Measurements from ENCODE around the gene SLC30A7. TPM values are rescaled to one million over a fixed set of nuclear protein-coding genes. Genes with fewer than 3 reads are reported as not detected.

SLC30A7 gene, protein sequence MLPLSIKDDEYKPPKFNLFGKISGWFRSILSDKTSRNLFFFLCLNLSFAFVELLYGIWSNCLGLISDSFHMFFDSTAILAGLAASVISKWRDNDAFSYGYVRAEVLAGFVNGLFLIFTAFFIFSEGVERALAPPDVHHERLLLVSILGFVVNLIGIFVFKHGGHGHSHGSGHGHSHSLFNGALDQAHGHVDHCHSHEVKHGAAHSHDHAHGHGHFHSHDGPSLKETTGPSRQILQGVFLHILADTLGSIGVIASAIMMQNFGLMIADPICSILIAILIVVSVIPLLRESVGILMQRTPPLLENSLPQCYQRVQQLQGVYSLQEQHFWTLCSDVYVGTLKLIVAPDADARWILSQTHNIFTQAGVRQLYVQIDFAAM
- 26.3 and 28.8 TPM in 2 replicates for total RNA-seq

DNA sequence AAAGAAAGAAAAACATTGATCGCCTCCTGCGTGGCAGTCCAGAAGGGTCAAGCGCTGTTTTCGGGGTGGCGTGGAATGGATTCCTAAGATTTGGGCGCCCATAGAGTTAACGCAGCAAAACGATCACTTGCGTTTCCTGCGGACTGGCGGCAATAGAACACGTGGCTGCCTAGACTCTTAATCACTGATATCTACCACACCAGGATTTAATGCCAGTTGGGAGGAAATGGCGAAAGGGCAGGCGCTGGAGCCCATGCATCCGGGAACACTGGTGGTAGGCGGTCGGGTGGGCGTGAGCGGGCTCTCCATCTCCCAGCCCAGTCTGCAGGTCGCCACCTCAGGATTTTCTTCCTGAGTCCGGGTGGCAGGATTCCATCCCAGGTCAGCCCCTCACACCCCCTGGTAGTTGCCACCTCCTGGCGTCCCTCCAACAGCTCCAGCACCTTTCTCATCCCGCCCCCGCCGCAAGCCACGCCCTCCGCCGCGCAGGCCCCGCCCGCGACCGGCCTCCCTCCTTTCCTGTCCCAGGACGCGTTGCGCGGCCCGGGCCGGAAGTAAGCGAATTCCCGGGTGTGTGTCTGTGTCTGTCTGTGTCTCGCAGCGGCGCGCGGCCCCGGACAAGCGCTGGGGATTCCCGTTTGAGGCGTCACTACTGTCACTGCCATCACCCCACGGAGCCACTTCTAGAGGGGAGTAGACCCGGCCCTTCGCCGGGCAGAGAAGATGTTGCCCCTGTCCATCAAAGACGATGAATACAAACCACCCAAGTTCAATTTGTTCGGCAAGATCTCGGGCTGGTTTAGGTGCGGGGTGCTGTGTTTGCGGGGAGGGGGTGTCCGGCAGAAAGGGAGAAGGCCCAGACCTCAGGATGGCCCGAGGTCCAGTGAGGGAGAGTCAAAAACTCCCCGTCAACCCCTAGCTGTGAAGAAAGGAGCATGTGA lies at the start of gene SLC30A7:
TSS of gene SLC30A7 (plus strand) at position 551 of the 941 bp plus-strand sequence. CDS start at position 724, 173 bp downstream.

DNA sequence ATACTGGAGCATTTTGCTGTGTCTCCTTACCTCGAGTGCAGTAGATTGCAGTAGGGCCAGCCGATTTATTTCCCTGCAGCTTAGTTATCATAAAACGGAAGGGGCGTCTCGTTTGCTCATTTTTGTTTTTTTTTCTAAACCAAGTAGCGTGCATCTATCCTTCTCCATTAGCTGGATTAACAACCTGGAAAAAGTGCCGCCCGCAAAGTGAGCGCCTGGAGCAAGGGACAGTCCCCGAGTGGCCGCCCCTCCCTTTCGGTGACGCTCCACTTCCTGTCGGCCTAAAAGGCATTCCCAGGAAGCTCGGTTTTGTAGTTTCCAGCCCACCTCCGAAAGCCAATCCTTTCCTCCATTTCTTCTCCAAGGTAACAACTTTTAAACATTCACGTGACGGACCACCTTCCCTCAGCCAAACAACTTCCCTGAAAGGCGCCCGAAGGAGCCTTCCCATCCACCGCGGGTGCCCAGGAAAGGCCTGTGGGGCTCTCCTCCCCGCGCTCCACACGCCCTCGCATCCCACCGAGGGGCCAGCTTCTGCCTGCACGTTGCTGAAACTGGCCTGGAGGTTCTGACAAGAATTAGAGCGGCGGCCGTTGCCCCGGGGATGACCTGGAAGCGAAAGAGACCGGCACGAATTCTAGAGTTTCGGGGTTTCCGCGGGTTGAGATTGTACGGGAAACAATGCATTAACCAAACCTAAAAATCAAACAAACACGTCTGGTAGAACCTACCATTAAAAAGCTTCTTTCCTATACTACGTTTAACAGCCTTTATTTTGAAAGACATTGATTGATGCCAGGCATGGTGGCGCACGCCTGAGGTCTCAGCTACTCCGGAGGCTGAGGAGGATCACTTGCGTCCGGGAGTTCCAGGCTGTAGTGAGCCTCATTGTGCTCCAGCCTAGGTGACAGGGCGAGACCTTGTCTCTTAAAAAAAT lies 1.0 kb upstream of the SLC30A7 start, which contains the start of gene EXTL2:
TSS of gene EXTL2 (minus strand) at position 240 of the 937 bp plus-strand sequence. CDS start 6,085 bp downstream, outside the sequence.

DNA sequence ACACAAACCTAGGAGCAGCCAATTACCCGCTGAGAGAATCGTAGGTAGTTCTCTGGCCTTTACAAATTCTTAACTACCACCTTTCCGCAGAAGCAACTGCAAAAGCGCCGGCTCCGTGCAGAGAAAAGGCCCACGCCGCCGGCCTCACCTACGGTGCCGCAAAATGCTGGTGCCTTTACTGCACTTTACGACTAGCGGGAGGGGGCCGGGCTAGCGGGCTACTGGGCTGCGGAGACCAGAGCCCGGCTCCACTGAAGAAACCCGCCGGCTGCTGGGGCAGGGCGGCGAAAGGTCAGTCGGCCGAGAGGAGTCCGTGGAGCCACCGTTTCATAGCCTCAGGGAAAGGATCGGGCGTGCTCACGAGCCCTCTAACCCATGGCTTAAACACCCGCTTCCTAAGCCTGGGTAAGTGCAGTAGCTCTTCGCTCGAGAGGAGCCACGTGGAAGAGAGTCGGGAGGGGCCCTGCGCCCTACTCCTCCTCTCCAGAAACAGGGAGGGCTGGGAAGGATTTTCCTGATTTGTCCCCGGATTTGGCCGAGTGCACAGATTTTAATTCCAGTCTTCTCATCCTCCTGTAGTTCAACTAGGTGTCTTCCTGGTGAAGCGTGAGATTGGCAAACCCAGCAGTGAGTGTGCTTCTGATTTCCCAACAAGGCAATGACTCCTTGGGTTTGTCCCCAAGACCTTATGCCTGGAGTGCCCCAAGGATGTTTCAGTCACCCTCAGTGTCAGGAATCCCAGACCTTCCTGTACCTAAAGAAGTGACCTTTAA lies 130.0 kb downstream of the SLC30A7 start, which contains the start of gene DPH5:
TSS of gene DPH5 (minus strand) at position 128 of the 773 bp plus-strand sequence. CDS start 341 bp downstream, outside the sequence.

Other genes starting within 250 kb of the SLC30A7 start
- gene VCAM1, start 176.3 kb upstream of the SLC30A7 start, total RNA-seq = 191 and 648 TPM in 2 replicates
- gene EXTL2, start 1.2 kb upstream of the SLC30A7 start, total RNA-seq = 22.3 and 23.1 TPM in 2 replicates
- gene DPH5, start 129.7 kb downstream of the SLC30A7 start, total RNA-seq = 35.7 and 37.1 TPM in 2 replicates

All from smooth muscle cell of bladder (primary cell).